Measurements from ENCODE around the gene BLCAP. TPM values are rescaled to one million over a fixed set of nuclear protein-coding genes. Genes with fewer than 3 reads are reported as not detected.

The BLCAP gene
- total RNA-seq, 2 donors from 2014 or later = 24.1 to 44.8 TPM

- H3K36me3 ChIP-seq (replicated peaks in 1 of 2; ENCODE audit: insufficient read depth in 1 of 2, low read depth in 2 of 2) = no peaks in the 10 kb centered on the region
- peak overlapping the region in 1 of 4 donors; percentile 11 for H3K27ac ChIP-seq
- H3K4me1 ChIP-seq = no peaks in the 10 kb centered on the region
- H3K27me3 ChIP-seq = no peaks in the 10 kb centered on the region
- TF ChIP-seq CTCF (IDR thresholded peaks at IDR 0.05) = peak; percentile 55 to 95 (median 92)
- TF ChIP-seq POLR2A (IDR thresholded peaks at IDR 0.05) = no peak
- WGBS, 2 donors = 55 to 63% methylated on average over 6 of the region's 6 CpGs
- intact Hi-C loops (cut with DNase I) = loop anchor here (5.0 kb wide), 2 partner anchors 267 to 337 kb away; no protein-coding TSS in a partner anchor
- DNase-seq (peak; percentile 54 to 78 (median 62)), ATAC-seq (peak; percentile 96)
- H3K4me3 ChIP-seq = no peak overlapping the region
- no peaks in the 10 kb centered on the region for H3K9me3 ChIP-seq
Observed at GRCh38 chr20:37534401-37535157, 6.9 kb upstream of the BLCAP start.

GRCh38 chr20:37533154-37533715 lies 5.6 kb upstream of the BLCAP start:
- 72 to 76% methylated on average over 2 of the region's 2 CpGs for WGBS, 2 donors
- ATAC-seq (no peak), DNase-seq (no peak)
- intact Hi-C loops (cut with DNase I) = loop anchor here (5.0 kb wide), 2 partner anchors 266 to 336 kb away; no protein-coding TSS in a partner anchor
- no peak for TF ChIP-seq POLR2A (IDR thresholded peaks at IDR 0.05)
- no peak for TF ChIP-seq CTCF (IDR thresholded peaks at IDR 0.05)
- no peaks in the 10 kb centered on the region for H3K36me3 ChIP-seq (replicated peaks in 1 of 2; ENCODE audit: insufficient read depth in 1 of 2, low read depth in 2 of 2)
- H3K9me3 ChIP-seq = no peaks in the 10 kb centered on the region
- no peak overlapping the region for H3K27ac ChIP-seq
- peaks cover 6% of the 10 kb centered on the region for H3K4me1 ChIP-seq
- H3K4me3 ChIP-seq = no peak overlapping the region
- H3K27me3 ChIP-seq = no peaks in the 10 kb centered on the region

GRCh38 chr20:37531856-37532255 lies 4.2 kb upstream of the BLCAP start:
- WGBS, 2 donors = 80 to 82% methylated on average over 3 of the region's 3 CpGs
- no peak overlapping the region for H3K4me3 ChIP-seq
- intact Hi-C loops (cut with DNase I) = loop anchor here (5.0 kb wide), 2 partner anchors 265 to 335 kb away; no protein-coding TSS in a partner anchor
- no peak for DNase-seq
- ATAC-seq = no peak
- no peaks in the 10 kb centered on the region for H3K27me3 ChIP-seq
- H3K27ac ChIP-seq = no peak overlapping the region
- no peaks in the 10 kb centered on the region for H3K9me3 ChIP-seq
- no peak for TF ChIP-seq CTCF (IDR thresholded peaks at IDR 0.05)
- no peak for TF ChIP-seq POLR2A (IDR thresholded peaks at IDR 0.05)
- no peaks in the 10 kb centered on the region for H3K36me3 ChIP-seq (replicated peaks in 1 of 2; ENCODE audit: insufficient read depth in 1 of 2, low read depth in 2 of 2)
- peaks cover 8% of the 10 kb centered on the region for H3K4me1 ChIP-seq

GRCh38 chr20:37530696-37531095 lies 3.0 kb upstream of the BLCAP start:
- Histone ChIP-seq H3K4me1 (peaks cover 20% of the 10 kb centered on the region), H3K9me3 (no peaks in the 10 kb centered on the region), H3K27ac (no peak overlapping the region), H3K36me3 (replicated peaks in 1 of 2; ENCODE audit: insufficient read depth in 1 of 2, low read depth in 2 of 2) (no peaks in the 10 kb centered on the region), H3K4me3 (no peak overlapping the region), H3K27me3 (no peaks in the 10 kb centered on the region)
- DNase-seq = no peak
- no peak for TF ChIP-seq CTCF (IDR thresholded peaks at IDR 0.05)
- no peak for TF ChIP-seq POLR2A (IDR thresholded peaks at IDR 0.05)
- intact Hi-C loops (cut with DNase I) = loop anchor here (5.0 kb wide), 2 partner anchors 263 to 333 kb away; no protein-coding TSS in a partner anchor
- WGBS, 2 donors = 58 to 63% methylated on average over 2 of the region's 2 CpGs
- ATAC-seq = no peak
